GM13976 (cell line): ENCODE results near the gene PTPRE.

Experiments
- DNase-seq: peaks from one replicate; pipeline ENCODE4 v3.0.0; 2012; ENCODE audit warnings: low spot score
- in situ Hi-C: fragments of 300-500 bp; cut with MboI; formaldehyde crosslinking; loops from one replicate; pipeline ENCODE4 v1.12.0; 2022; ENCODE audit warnings: low sequenced_read_pairs, mixed read lengths, inconsistent platforms; ENCODE audit not compliant: unreplicated experiment
- TF ChIP-seq, protein P1 (sequence below): IDR thresholded peaks from 2 replicates; pipeline ENCODE4 v1.5.1; 2012; ENCODE audit warnings: borderline replicate concordance, mild to moderate bottlenecking; ENCODE audit not compliant: insufficient read depth; ENCODE audit errors: extremely low read depth, missing control alignments, control extremely low read depth

Gene PTPRE

DNA sequence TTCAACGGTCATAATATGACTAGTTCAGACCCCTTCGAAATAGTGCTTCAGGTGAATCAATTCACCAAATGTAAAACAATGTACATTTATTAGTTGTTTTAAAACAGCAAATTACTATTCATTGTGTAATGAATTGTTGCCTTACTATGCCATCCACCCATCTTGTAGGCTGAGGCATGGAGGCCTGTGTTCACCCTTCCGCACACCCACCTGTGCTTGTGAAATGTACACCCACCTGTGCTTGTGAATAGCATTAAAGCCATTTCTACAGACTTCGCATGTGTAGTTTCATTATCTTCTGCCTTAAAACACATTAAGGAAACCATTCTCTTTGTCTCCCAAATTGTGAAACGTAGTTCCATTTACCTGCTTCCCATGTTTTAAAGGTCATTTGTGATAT lies 31.0 kb upstream of the PTPRE start:
- TF ChIP-seq, protein P1, sequence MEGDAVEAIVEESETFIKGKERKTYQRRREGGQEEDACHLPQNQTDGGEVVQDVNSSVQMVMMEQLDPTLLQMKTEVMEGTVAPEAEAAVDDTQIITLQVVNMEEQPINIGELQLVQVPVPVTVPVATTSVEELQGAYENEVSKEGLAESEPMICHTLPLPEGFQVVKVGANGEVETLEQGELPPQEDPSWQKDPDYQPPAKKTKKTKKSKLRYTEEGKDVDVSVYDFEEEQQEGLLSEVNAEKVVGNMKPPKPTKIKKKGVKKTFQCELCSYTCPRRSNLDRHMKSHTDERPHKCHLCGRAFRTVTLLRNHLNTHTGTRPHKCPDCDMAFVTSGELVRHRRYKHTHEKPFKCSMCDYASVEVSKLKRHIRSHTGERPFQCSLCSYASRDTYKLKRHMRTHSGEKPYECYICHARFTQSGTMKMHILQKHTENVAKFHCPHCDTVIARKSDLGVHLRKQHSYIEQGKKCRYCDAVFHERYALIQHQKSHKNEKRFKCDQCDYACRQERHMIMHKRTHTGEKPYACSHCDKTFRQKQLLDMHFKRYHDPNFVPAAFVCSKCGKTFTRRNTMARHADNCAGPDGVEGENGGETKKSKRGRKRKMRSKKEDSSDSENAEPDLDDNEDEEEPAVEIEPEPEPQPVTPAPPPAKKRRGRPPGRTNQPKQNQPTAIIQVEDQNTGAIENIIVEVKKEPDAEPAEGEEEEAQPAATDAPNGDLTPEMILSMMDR, result no peak
- DNase-seq, result no peak
- in situ Hi-C loops, result no loop called here

DNA sequence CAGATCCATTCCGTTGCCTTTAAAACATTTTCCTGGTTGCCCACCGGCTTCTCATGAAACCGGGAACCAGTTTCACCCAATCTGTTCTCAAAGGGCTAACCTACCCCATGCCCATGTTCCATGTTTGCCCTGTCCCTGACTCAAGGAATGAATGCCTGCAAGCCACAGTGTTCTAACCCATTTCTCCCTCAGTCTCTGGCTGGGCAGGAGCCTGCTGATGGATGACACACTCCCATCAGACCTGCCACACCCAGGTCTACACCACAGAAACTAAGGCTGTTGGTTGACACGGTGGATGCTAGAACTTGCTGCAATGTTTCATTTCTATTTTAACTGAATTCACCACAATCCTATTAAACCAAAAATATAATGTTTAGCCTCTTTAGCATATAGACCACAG lies 29.8 kb upstream of the PTPRE start:
- in situ Hi-C loops, result no loop called here
- TF ChIP-seq, protein P1, result no peak

DNA sequence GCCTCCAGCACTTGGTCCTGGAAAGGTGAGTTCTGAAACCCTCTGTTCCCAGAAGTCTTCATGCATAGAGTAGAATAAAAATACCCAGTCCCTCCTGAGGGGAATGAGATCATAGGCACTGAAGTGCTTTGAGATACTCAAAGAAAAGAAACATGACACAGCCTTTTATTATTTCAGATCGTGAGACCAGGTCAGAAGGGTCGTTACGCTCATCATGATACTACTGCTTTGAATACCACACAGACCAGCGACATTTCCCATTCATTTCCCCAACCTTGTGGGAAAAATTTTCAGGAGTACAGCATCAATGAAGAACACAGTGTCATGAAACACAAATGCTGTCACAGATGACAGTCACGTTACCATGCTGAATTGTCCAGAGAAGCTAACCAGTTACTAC lies 29.2 kb upstream of the PTPRE start:
- TF ChIP-seq, protein P1, result no peak
- no peak for DNase-seq
- in situ Hi-C loops, result no loop called here

More for the DNA sequence above, 29.8 kb upstream of the PTPRE start:
- no peak for DNase-seq

DNA sequence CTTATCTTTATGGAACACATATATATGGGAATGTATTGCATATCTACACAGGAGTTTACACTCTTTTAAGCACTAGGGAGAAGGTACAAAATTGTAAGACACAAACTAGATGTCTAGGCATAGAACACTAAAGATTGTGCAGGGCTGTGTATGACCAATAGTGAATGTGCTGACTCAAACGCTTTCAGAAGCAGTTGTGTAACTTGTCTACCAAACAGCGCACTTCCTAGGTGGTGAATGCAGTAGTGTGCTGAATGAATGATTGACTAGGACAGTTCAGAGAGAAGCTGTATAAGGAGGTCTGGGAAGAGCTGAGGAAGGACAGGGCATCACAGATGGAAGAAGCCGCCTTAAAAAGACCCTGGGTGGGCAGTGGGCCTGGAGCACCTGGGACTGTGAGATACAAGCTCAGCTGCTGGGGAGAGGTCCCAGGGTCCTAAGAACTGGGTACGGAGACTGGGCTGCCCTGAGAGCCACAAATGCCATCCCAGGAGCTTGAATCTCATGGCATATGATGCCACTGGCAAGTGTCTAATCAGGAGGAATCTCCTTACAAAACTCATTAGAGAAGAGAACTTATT lies 28.3 kb upstream of the PTPRE start:
- TF ChIP-seq, protein P1, result no peak
- DNase-seq, result no peak
- in situ Hi-C loops, result no loop called here

DNA sequence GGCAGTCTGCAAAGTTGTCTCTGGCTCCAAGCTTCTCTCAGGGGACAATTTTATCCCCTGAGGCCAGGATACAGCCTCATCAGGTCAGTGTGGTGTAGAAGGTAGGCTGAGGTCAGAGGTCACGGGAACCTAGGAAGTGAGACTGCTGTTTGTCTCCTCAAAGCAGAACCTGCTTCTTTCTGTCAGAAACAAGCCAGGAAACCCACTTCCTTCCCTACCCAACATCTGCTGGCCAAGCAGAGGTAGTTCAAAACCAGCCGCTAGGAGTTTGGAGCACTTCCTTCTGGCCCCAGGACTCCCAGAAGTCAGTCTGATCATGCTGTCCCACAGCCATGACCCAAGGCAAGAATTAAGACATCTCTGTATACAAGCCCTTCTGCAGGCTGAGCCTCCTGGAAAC lies 26.3 kb upstream of the PTPRE start:
- in situ Hi-C loops, result no loop called here

DNA sequence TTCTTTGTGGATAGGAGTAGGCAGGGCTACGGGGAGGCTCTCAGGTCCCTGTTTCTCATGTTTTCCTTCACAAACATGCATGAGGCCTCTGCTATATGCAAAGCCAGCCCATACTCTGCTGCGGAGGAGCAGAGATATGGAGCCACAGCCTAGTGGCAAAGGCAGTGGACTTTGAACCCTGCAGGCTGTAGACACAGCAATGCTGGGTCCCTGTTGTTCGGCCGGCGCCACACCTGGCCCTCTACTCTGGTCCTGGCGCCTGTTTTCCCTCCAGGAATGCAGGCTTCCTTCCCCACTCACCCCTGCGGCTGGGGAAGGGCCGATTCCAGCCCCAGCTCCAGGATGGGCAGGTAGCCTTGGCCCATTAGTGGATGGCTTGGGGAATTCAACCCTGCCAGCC lies 25.6 kb upstream of the PTPRE start:
- in situ Hi-C loops, result no loop called here
- no peak for DNase-seq
- TF ChIP-seq, protein P1, result no peak

More for the DNA sequence above, 26.3 kb upstream of the PTPRE start:
- TF ChIP-seq, protein P1, result no peak
- no peak for DNase-seq

DNA sequence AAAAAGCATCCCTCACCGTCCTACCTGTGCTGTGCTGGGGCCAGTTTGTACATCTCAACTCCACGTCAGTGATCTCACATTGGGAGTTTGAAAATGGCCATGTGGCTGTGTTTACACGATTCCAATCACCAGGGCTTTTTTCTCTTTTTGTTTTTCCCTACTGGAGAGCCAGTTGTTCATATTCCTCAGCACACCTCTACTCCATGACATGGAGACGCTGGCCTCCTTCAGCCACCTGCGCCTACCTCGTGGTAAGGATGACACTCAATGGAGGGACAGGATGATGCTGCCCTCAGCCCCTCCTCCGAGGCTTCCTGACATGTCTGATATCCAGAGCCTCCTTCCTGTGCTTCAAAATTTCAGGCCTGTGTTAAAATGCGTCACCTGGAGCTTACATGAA lies 24.5 kb upstream of the PTPRE start:
- DNase-seq, result no peak
- TF ChIP-seq, protein P1, result no peak
- in situ Hi-C loops, result no loop called here
